SK-N-SH (cell line): ENCODE results near the gene PIEZO2. TPM values are rescaled to one million over a fixed set of nuclear protein-coding genes. Genes with fewer than 3 reads are reported as not detected.

Experiments
- CTCF ChIA-PET: fragments of 300-600, 350-600 bp; formaldehyde crosslinking; extraction: SDS; loops from one replicate; lab custom pipeline; 2021; lab: Yijun Ruan, JAX
- POLR2A ChIA-PET: fragments of 350-600 bp; sonication (Branson Sonifier 250); formaldehyde crosslinking; extraction: SDS; loops from one replicate; lab custom pipeline; 2020; ENCODE audit warnings: antibody characterized with exemption, inconsistent platforms; lab: Yijun Ruan, JAX
- DNase-seq: peaks from one replicate; pipeline ENCODE4 v3.0.0; 2012
- H2AFZ ChIP-seq: fragments of 200-600 bp; sonication (generic); 2 replicates; pipeline ENCODE4 v1.8.1; 2016; ENCODE audit warnings: antibody characterized with exemption, mild to moderate bottlenecking, low read depth
- H3F3A ChIP-seq: fragments of 200-600 bp; sonication (generic); replicated peaks from 2 replicates; pipeline ENCODE3; 2016; ENCODE audit warnings: antibody characterized with exemption, mild to moderate bottlenecking; ENCODE audit not compliant: insufficient read depth
- H3K27ac ChIP-seq, 2 experiments: fragments of 200-500 bp in 1 of 2; fragments of 200-600 bp in 1 of 2; sonication (Bioruptor generic) in 1 of 2; sonication (generic), shearing (Covaris generic) in 1 of 2; 2 replicates each; pipeline versions ENCODE4 v1.5.1 to v1.6.1; 2014 to 2016; ENCODE audit warnings: low read depth in 2 of 2, inconsistent platforms in 1 of 2, low read length in 1 of 2, mild to moderate bottlenecking in 1 of 2, mixed read lengths in 1 of 2
- H3K27me3 ChIP-seq: fragments of 200-600 bp; sonication (generic), shearing (Covaris generic); 2 replicates; pipeline ENCODE4 v1.6.1; 2016; ENCODE audit warnings: mixed run types; ENCODE audit not compliant: insufficient read depth
- H3K36me3 ChIP-seq, 2 experiments: fragments of 200-500 bp in 1 of 2; fragments of 200-600 bp in 1 of 2; sonication (Bioruptor generic) in 1 of 2; sonication (generic) in 1 of 2; replicated peaks in 1 of 2; 2 replicates each; pipeline versions ENCODE3 to v1.5.1; 2014 to 2016; ENCODE audit warnings: low read length in 1 of 2, mild to moderate bottlenecking in 1 of 2; ENCODE audit not compliant: insufficient read depth in 2 of 2, control insufficient read depth in 1 of 2
- H3K4me1 ChIP-seq, 2 experiments: fragments of 200-500 bp in 1 of 2; fragments of 200-600 bp in 1 of 2; sonication (Bioruptor generic) in 1 of 2; sonication (generic), shearing (Covaris generic) in 1 of 2; 2 replicates each; pipeline versions ENCODE4 v1.5.1 to v1.6.1; 2014 to 2016; ENCODE audit warnings: low read depth in 1 of 2, low read length in 1 of 2, mixed run types in 1 of 2; ENCODE audit not compliant: insufficient read depth in 2 of 2, control insufficient read depth in 1 of 2
- H3K4me2 ChIP-seq: fragments of 200-600 bp; sonication (generic), shearing (Covaris generic); 2 replicates; pipeline ENCODE4 v1.6.1; 2017; ENCODE audit warnings: mixed run types
- H3K4me3 ChIP-seq, 2 experiments: fragments of 200-500 bp in 1 of 2; fragments of 200-600 bp in 1 of 2; sonication (Bioruptor generic) in 1 of 2; sonication (generic), shearing (Covaris generic) in 1 of 2; 2 replicates each; pipeline versions ENCODE4 v1.5.1 to v1.8.1; 2014 to 2016; ENCODE audit warnings: low read depth in 2 of 2, inconsistent platforms in 1 of 2, low read length in 1 of 2, mild to moderate bottlenecking in 1 of 2, mixed read lengths in 1 of 2, moderate library complexity in 1 of 2
- H3K79me2 ChIP-seq: fragments of 200-600 bp; sonication (generic); 2 replicates; pipeline ENCODE4 v1.8.1; 2017; ENCODE audit warnings: mild to moderate bottlenecking; ENCODE audit not compliant: insufficient read depth
- H3K9ac ChIP-seq: fragments of 200-600 bp; sonication (generic); 2 replicates; pipeline ENCODE4 v1.6.1; 2017; ENCODE audit warnings: mixed run types
- H3K9me2 ChIP-seq: fragments of 200-600 bp; sonication (generic); 2 replicates; pipeline ENCODE4 v1.6.1; 2017; ENCODE audit warnings: mixed run types
- H3K9me3 ChIP-seq: fragments of 200-600 bp; sonication (generic); 2 replicates; pipeline ENCODE4 v1.6.1; 2017; ENCODE audit warnings: mixed run types, mild to moderate bottlenecking, moderate library complexity
- H4K20me1 ChIP-seq: fragments of 200-600 bp; sonication (generic); 2 replicates; pipeline ENCODE4 v1.6.1; 2017; ENCODE audit warnings: mild to moderate bottlenecking, mixed run types; ENCODE audit not compliant: insufficient read depth
- EZH2phosphoT487 ChIP-seq: fragments of 200-600 bp; sonication (generic); IDR thresholded peaks from 2 replicates; pipeline ENCODE4 v1.6.1; 2017; ENCODE audit warnings: low read depth, mixed run types, mild to moderate bottlenecking, antibody characterized with exemption, moderate library complexity, borderline replicate concordance
- FOXJ3 ChIP-seq: sonication (generic); formaldehyde crosslinking; IDR thresholded peaks from 2 replicates; pipeline ENCODE4 v1.5.1; 2020; ENCODE audit warnings: mild to moderate bottlenecking, missing genetic modification reagents
- FOXM1 ChIP-seq: IDR thresholded peaks from 2 replicates; pipeline ENCODE4 v1.4.0; 2012; ENCODE audit warnings: low read depth, mild to moderate bottlenecking
- GABPA ChIP-seq: IDR thresholded peaks from 2 replicates; pipeline ENCODE4 v1.4.0; 2012; ENCODE audit warnings: low read depth, mild to moderate bottlenecking
- IRF3 ChIP-seq: fragments of 150-350 bp; IDR thresholded peaks from 2 replicates; pipeline ENCODE4 v1.6.1; 2016; ENCODE audit warnings: mild to moderate bottlenecking, low read depth, low read length
- MAX ChIP-seq: IDR thresholded peaks from 2 replicates; pipeline ENCODE4 v1.4.0; 2012; ENCODE audit warnings: low read depth
- MEF2A ChIP-seq: IDR thresholded peaks from 2 replicates; pipeline ENCODE4 v1.4.0; 2012; ENCODE audit warnings: low read depth, borderline replicate concordance
- MXI1 ChIP-seq: IDR thresholded peaks from 2 replicates; pipeline ENCODE4 v1.6.1; 2012; ENCODE audit warnings: mild to moderate bottlenecking, low read depth, low read length, improper control_type of control experiment
- NFIC ChIP-seq: IDR thresholded peaks from 2 replicates; pipeline ENCODE4 v1.4.0; 2012; ENCODE audit warnings: borderline replicate concordance
- NRF1 ChIP-seq: IDR thresholded peaks from 2 replicates; pipeline ENCODE4 v1.6.1; 2012; ENCODE audit warnings: low read depth, mild to moderate bottlenecking, low read length
- PBX3 ChIP-seq: IDR thresholded peaks from 2 replicates; pipeline ENCODE4; 2012
- RAD21 ChIP-seq: IDR thresholded peaks from 2 replicates; pipeline ENCODE4 v1.6.1; 2012; ENCODE audit warnings: mild to moderate bottlenecking, low read length
- REST ChIP-seq: IDR thresholded peaks from 2 replicates; pipeline ENCODE4 v1.6.1; 2012; ENCODE audit warnings: mild to moderate bottlenecking, low read depth, low read length, moderate library complexity
- RXRA ChIP-seq: IDR thresholded peaks from 2 replicates; pipeline ENCODE4 v1.4.0; 2012; ENCODE audit warnings: low read depth, mild to moderate bottlenecking, borderline replicate concordance
- SIN3A ChIP-seq: IDR thresholded peaks from 2 replicates; pipeline ENCODE4 v1.6.1; 2012; ENCODE audit warnings: low read depth, mild to moderate bottlenecking, low read length, moderate library complexity, borderline replicate concordance
- TEAD4 ChIP-seq: IDR thresholded peaks from 2 replicates; pipeline ENCODE4 v1.4.0; 2012; ENCODE audit warnings: mild to moderate bottlenecking, borderline replicate concordance; ENCODE audit not compliant: insufficient read depth
- YY1 ChIP-seq: IDR thresholded peaks from 2 replicates; pipeline ENCODE4 v1.4.0; 2012; ENCODE audit warnings: low read depth, mild to moderate bottlenecking
- WGBS: methylation state at CpG from one replicate; pipeline ENCODE4 v1.1.6; 2017; ENCODE audit warnings: low lambda C conversion rate; 5-methylcytosine and 5-hydroxymethylcytosine counted together
- polyA plus RNA-seq, 3 experiments: library from polyadenylated mRNA; depleted of rRNA; stranded (reverse); fragments of >200 nt; gene quantifications; 2 replicates each; pipeline ENCODE4 v1.2.3, GENCODE V29; 2012

The PIEZO2 gene
- polyA plus RNA-seq, 1 of the 3 experiments (the other 2 are of a cell fraction) = not detected

DNA sequence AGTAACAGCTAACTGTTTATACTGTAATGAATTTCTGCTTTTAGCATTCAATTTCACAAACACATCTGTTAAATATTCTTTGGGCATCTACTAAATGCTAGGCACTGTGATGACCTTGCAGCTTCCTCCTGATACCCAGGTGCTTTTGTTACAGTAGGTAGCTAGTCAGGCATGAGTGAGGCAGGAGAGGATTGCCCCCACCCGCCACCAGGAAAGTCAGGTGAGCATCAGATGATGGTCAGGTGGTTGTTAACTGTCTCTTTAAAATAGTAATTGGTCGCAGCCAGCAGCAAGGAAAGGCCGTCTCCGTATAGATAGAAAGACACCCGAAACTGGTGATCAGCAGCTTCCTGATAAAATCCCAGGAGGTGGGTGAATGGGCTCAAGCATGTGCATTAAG is 255.6 kb downstream of the PIEZO2 start:
- CTCF ChIA-PET = no interaction called here
- WGBS = 4% methylated on average over 5 of the region's 5 CpGs

More for the DNA sequence above, 255.6 kb downstream of the PIEZO2 start:
- no peak overlapping the region for H3K9ac ChIP-seq
- H3K79me2 ChIP-seq = no peaks in the 10 kb centered on the region
- no peaks in the 10 kb centered on the region for H3K9me2 ChIP-seq
- H3K4me3 ChIP-seq = no peak overlapping the region
- H3K4me1 ChIP-seq = no peaks in the 10 kb centered on the region
- H3K36me3 ChIP-seq = no peaks in the 10 kb centered on the region
- no peak overlapping the region for H3K27ac ChIP-seq
- TF ChIP-seq RAD21 (no peak), MEF2A (no peak), NFIC (no peak), YY1 (no peak), EZH2phosphoT487 (no peak), TEAD4 (no peak), NRF1 (no peak), FOXM1 (no peak), MXI1 (no peak), SIN3A (no peak), IRF3 (no peak), FOXJ3 (CRISPR knock-in tag) (no peak), MAX (no peak), RXRA (no peak), PBX3 (no peak), GABPA (no peak), REST (no peak)
- no peak for DNase-seq
- no peak overlapping the region for H2AFZ ChIP-seq
- H4K20me1 ChIP-seq = no peaks in the 10 kb centered on the region
- H3K4me2 ChIP-seq = no peak overlapping the region
- H3F3A ChIP-seq = no peaks in the 10 kb centered on the region
- H3K9me3 ChIP-seq = no peaks in the 10 kb centered on the region
- POLR2A ChIA-PET = no interaction called here
- peaks cover 29% of the 10 kb centered on the region for H3K27me3 ChIP-seq
